GM19035 (cell line): Measurements from ENCODE around the gene RPH3AL.
"Not testable (repeated sequence)": the region's sequence is repeated elsewhere in the genome, so short reads cannot be mapped to it uniquely, and the experiment has no call there.

Experiments
- ATAC-seq: cut with Tn5 transposase; IDR thresholded peaks from one replicate; pipeline ENCODE4 v1.9.1; 2021; ENCODE audit not compliant: unreplicated experiment

RPH3AL gene

GRCh38 chr17:246226-246625 is 106.4 kb downstream of the RPH3AL start:
- no peak for ATAC-seq

- no peak for ATAC-seq
These were observed 107.0 kb downstream of the RPH3AL start for GRCh38 chr17:245611-246010.

- no peak for ATAC-seq
These were observed 107.6 kb downstream of the RPH3AL start for GRCh38 chr17:245020-245419.

GRCh38 chr17:243924-244323 is 108.7 kb downstream of the RPH3AL start:
- not testable (repeated sequence) for ATAC-seq

GRCh38 chr17:238964-239259 is 113.7 kb downstream of the RPH3AL start:
- ATAC-seq, result no peak

GRCh38 chr17:238071-238963 is 114.3 kb downstream of the RPH3AL start:
- ATAC-seq, result no peak

- no peak for ATAC-seq
These were observed 115.1 kb downstream of the RPH3AL start for GRCh38 chr17:237406-237955.

GRCh38 chr17:236641-237405 is 115.8 kb downstream of the RPH3AL start:
- ATAC-seq, result no peak

- ATAC-seq, result no peak
These were observed 116.6 kb downstream of the RPH3AL start for GRCh38 chr17:235831-236640.

GRCh38 chr17:234994-235830 is 117.4 kb downstream of the RPH3AL start:
- ATAC-seq, result not testable (repeated sequence)

GRCh38 chr17:234163-234993 is 118.2 kb downstream of the RPH3AL start:
- ATAC-seq, result not testable (repeated sequence)

GRCh38 chr17:233473-233941 is 119.1 kb downstream of the RPH3AL start:
- no peak for ATAC-seq

- ATAC-seq, result no peak
These were observed 120.4 kb downstream of the RPH3AL start for GRCh38 chr17:231966-232807.

GRCh38 chr17:231191-231965 is 121.2 kb downstream of the RPH3AL start:
- ATAC-seq, result no peak

GRCh38 chr17:230395-230770 is 122.2 kb downstream of the RPH3AL start:
- ATAC-seq, result no peak

- no peak for ATAC-seq
These were observed 122.8 kb downstream of the RPH3AL start for GRCh38 chr17:229709-230394.
